Measurements from ENCODE around the gene WNT7B.

DNA sequence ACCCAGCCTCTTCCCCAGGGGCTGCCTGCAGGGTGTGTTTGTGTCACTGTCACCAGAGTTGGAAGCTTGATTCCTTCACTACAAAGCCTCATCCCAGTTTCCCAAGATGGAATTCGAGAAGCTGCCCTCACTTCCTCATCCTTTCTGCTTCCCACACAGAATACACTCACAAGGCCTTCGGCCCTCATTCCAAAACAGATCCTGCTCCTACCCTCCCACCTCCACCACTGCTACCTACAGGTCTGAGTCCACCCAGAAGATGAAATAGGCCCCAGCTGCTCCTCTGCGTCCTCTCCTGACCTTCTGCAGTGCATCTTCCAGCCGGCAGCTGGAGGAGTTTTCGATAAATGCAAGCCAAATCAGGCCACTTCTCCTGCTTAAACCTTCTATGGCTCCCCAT is 6.8 kb upstream of the WNT7B start:
- TF ChIP-seq, protein P1, sequence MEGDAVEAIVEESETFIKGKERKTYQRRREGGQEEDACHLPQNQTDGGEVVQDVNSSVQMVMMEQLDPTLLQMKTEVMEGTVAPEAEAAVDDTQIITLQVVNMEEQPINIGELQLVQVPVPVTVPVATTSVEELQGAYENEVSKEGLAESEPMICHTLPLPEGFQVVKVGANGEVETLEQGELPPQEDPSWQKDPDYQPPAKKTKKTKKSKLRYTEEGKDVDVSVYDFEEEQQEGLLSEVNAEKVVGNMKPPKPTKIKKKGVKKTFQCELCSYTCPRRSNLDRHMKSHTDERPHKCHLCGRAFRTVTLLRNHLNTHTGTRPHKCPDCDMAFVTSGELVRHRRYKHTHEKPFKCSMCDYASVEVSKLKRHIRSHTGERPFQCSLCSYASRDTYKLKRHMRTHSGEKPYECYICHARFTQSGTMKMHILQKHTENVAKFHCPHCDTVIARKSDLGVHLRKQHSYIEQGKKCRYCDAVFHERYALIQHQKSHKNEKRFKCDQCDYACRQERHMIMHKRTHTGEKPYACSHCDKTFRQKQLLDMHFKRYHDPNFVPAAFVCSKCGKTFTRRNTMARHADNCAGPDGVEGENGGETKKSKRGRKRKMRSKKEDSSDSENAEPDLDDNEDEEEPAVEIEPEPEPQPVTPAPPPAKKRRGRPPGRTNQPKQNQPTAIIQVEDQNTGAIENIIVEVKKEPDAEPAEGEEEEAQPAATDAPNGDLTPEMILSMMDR (IDR thresholded peaks at IDR 0.05) = no peak
- TF ChIP-seq POLR2A (IDR thresholded peaks at IDR 0.05) = no peak
- TF ChIP-seq EP300 (IDR thresholded peaks at IDR 0.05) = no peak
